Ascending aorta (tissue), 2 donors: Measurements from ENCODE around the gene BBX. TPM values are rescaled to one million over a fixed set of nuclear protein-coding genes. Genes with fewer than 3 reads are reported as not detected.

Experiments used
- DNase-seq, 2 donors: peaks; one replicate each; pipeline ENCODE4 v3.0.0-alpha.2; 2019; ENCODE audit warnings: low spot score in 2 of 2
- H3K27ac ChIP-seq, 2 donors: fragments of 200-600 bp; sonication (generic); one replicate each; pipeline ENCODE4 v1.5.1; 2016 to 2017; ENCODE audit warnings: mild to moderate bottlenecking in 1 of 2
- H3K27me3 ChIP-seq: fragments of 200-600 bp; sonication (generic); one replicate; pipeline ENCODE4 v1.5.1; 2017
- H3K36me3 ChIP-seq, 2 donors: fragments of 200-600 bp; sonication (generic); one replicate each; pipeline ENCODE4 v1.5.1; 2016
- H3K4me1 ChIP-seq, 2 donors: fragments of 200-600 bp; sonication (generic); one replicate each; pipeline ENCODE4 v1.5.1; 2016 to 2017; ENCODE audit warnings: mild to moderate bottlenecking in 1 of 2
- H3K4me3 ChIP-seq, 2 donors: fragments of 200-600 bp; sonication (generic); one replicate each; pipeline ENCODE4 v1.5.1; 2016 to 2017; ENCODE audit warnings: mild to moderate bottlenecking in 1 of 2
- H3K9me3 ChIP-seq, 2 donors: fragments of 200-600 bp; sonication (generic); one replicate each; pipeline ENCODE4 v1.5.1; 2016
- intact Hi-C: fragments of 100-400 bp; cut with DNase I; formaldehyde crosslinking; loops from one replicate; pipeline ENCODE4 v1.15.1; 2023
- total RNA-seq: library from RNA; depleted of rRNA; stranded (reverse); fragments of >200 nt; gene quantifications from one replicate; pipeline ENCODE4 v1.1.0, GENCODE V29; 2016
- TF ChIP-seq, protein P1 (sequence below), 3 experiments: fragments of 200-600 bp in 2 of 3; fragments of 450-650 bp in 1 of 3; sonication (generic) in 2 of 3; IDR thresholded peaks; one replicate each; pipeline ENCODE4 v1.5.1; 2016 to 2019; ENCODE audit warnings: antibody characterized with exemption in 3 of 3, mild to moderate bottlenecking in 1 of 3, moderate library complexity in 1 of 3

The BBX gene
- total RNA-seq, 1 donor from 2014 or later, result 18.0 TPM

- Histone ChIP-seq H3K4me3 (no peak overlapping the region), H3K27ac (no peak overlapping the region), H3K36me3 (peaks cover 0 to 9% of the 10 kb centered on the region in 2 donors), H3K9me3 (no peaks in the 10 kb centered on the region), H3K27me3 (no peaks in the 10 kb centered on the region), H3K4me1 (no peaks in the 10 kb centered on the region)
- TF ChIP-seq, protein P1, sequence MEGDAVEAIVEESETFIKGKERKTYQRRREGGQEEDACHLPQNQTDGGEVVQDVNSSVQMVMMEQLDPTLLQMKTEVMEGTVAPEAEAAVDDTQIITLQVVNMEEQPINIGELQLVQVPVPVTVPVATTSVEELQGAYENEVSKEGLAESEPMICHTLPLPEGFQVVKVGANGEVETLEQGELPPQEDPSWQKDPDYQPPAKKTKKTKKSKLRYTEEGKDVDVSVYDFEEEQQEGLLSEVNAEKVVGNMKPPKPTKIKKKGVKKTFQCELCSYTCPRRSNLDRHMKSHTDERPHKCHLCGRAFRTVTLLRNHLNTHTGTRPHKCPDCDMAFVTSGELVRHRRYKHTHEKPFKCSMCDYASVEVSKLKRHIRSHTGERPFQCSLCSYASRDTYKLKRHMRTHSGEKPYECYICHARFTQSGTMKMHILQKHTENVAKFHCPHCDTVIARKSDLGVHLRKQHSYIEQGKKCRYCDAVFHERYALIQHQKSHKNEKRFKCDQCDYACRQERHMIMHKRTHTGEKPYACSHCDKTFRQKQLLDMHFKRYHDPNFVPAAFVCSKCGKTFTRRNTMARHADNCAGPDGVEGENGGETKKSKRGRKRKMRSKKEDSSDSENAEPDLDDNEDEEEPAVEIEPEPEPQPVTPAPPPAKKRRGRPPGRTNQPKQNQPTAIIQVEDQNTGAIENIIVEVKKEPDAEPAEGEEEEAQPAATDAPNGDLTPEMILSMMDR (IDR thresholded peaks at IDR 0.05), result no peak
- DNase-seq, result no peak
- intact Hi-C loops, result no loop called here
Measured at GRCh38 chr3:107734317-107734716, 211.6 kb downstream of the BBX start.

GRCh38 chr3:107737914-107738313, 215.2 kb downstream of the BBX start:
- H3K4me1 ChIP-seq, result no peaks in the 10 kb centered on the region
- no peak overlapping the region for H3K4me3 ChIP-seq
- intact Hi-C loops, result no loop called here
- no peak for DNase-seq
- no peaks in the 10 kb centered on the region for H3K9me3 ChIP-seq
- no peaks in the 10 kb centered on the region for H3K27me3 ChIP-seq
- H3K27ac ChIP-seq, result no peak overlapping the region
- TF ChIP-seq, protein P1 (IDR thresholded peaks at IDR 0.05), result no peak
- H3K36me3 ChIP-seq, result no peaks in the 10 kb centered on the region

- Histone ChIP-seq H3K27ac (no peak overlapping the region), H3K4me1 (no peaks in the 10 kb centered on the region), H3K9me3 (no peaks in the 10 kb centered on the region), H3K27me3 (no peaks in the 10 kb centered on the region), H3K4me3 (no peak overlapping the region), H3K36me3 (no peaks in the 10 kb centered on the region)
- intact Hi-C loops, result no loop called here
- DNase-seq, result no peak
- TF ChIP-seq, protein P1 (IDR thresholded peaks at IDR 0.05), result no peak
Measured at GRCh38 chr3:107738486-107739183, 215.9 kb downstream of the BBX start.

DNA sequence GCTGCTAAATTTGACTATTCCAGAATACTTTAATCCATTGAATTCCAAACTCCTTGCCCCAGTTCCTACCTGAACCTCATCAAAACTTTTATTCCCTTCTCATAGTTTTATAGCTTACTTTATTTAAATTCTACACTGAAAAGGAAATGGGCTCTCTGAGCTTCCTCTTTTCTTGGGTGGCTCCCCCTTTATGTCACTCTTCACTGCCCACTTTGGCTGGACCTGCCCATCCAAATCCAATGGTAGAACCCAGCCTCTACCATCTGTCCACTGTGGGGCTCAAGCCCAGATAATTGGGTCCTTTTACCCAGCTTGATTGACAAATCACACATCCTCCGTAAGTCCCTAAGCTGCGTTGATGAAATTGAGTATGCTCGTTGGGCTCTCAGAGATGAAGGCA, 216.5 kb downstream of the BBX start:
- H3K4me3 ChIP-seq, result no peak overlapping the region
- H3K36me3 ChIP-seq, result no peaks in the 10 kb centered on the region
- TF ChIP-seq, protein P1 (IDR thresholded peaks at IDR 0.05), result no peak
- no peaks in the 10 kb centered on the region for H3K4me1 ChIP-seq
- H3K9me3 ChIP-seq, result no peaks in the 10 kb centered on the region
- no peak overlapping the region for H3K27ac ChIP-seq
- no peak for DNase-seq
- no peaks in the 10 kb centered on the region for H3K27me3 ChIP-seq
- intact Hi-C loops, result no loop called here

DNA sequence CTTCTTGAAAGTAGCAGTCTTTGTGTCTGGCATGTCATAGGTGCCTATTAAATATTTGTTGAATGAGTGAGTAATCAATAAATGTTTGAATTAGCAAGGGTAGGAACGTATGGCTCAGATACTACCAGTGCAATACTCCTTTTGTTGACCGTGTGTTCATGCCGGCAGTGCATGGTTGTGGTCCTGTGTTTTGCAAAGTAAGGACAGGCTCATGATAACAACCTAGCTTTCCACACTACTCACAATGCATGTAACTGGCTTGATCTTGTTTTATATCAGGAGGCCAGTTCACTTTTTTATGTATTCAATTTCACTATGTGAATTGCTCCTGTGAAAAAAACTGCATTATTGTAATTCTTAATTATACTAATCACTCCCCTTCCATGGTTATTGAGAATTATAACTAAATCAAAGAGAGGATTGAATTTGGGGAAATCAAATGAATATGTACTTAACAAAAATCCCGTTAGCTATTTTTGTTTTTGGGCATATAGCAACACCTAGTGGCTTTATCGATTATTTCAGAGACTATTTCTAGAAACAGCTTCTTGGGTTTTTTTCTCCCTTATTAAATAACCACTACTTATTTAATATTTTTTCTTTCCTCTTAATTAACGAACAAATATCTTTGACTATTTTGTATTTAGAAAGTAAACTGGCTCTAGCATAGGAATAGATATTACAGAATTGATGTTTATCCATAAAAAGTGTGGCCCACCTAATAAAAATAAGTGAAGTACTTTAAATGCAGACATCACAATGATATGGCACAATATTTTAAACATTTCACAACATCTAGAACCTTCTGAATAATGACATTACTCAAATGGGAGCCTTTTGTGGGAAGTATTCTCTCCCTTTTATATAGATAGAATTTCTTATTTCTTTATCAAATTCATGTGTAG, 218.5 kb downstream of the BBX start:
- TF ChIP-seq, protein P1 (IDR thresholded peaks at IDR 0.05), result peak; percentile 3 to 67 (median 53)
- intact Hi-C loops, result loop anchor here (1.0 to 5.0 kb wide), 4 partner anchors 65 to 504 kb away; no protein-coding TSS in a partner anchor
- Histone ChIP-seq H3K27me3 (no peaks in the 10 kb centered on the region), H3K36me3 (peaks cover 0 to 6% of the 10 kb centered on the region in 2 donors), H3K4me3 (no peak overlapping the region), H3K27ac (no peak overlapping the region), H3K9me3 (no peaks in the 10 kb centered on the region), H3K4me1 (no peaks in the 10 kb centered on the region)
- no peak for DNase-seq
